GM18519 (cell line): ENCODE measurements around the gene CHI3L1.
"Not testable (repeated sequence)": the region's sequence is repeated elsewhere in the genome, so short reads cannot be mapped to it uniquely, and the experiment has no call there.

Source experiments
- ATAC-seq: cut with Tn5 transposase; IDR thresholded peaks from one replicate; pipeline ENCODE4 v1.9.1; 2021; ENCODE audit warnings: mild to moderate bottlenecking, moderate library complexity; ENCODE audit not compliant: unreplicated experiment, low FRiP score

The CHI3L1 gene

DNA sequence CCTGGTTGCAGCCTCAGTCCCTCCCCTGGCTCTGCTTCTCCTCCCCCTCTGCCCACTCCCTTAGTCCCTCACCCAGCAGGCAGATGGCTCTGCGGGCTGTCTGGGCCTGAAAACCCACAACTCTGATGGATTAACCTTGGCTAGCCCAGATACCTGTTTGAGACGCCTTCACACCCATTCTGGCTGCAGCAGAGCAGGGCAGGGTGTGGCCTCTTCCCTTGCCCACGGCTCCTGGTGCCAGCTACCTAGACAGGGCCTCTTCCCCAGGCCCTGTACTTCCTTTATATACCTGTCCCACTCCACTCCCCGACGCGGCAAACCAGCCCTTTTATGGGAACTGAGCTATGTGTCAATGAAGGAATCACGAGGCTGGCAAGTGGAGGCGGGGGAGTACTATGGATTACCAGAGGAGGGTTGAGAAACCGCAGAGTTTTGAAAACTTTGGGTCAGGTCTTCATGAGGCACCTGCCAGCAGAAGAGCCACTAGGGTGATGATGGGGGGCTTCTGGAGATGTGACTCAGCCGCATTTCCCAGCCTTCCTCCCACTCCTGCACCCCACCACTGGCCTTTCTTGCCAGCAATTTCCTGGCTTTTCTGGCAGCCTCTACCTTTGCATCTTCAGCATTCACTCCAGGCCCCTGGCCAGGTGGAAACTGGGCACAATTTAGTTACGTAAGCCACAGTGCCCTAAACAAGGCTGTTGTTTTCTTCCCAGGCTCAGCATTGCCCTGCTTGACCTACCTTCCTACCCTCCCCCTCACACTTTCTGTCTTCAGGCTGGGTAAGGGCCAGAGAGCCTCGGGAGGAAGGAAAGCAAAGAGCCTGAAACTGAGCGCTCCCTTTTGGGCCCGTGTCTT lies at the start of gene CHI3L1:
TSS of gene CHI3L1 (minus strand) at position 259 of the 858 bp plus-strand sequence. CDS start at position 178, 81 bp downstream.
- no peak for ATAC-seq

DNA sequence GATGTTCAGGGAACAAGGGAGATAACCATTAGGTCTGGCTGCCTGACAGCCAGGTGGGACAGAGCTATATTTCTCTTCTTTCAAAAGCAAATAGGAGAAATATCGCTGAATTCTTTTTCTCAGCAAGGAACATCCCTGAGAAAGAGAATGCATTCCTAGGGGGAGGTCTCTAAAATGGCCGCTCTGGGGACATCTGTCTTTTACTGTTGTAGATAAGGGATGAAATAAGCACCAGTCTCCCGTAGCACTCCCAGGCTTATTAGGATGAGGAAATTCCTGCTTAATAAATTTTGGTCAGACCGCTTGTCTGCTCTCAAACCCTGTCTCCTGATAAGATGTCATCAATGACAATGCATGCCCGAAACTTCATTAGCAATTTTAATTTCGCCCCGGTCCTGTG lies 48.4 kb upstream of the CHI3L1 start:
- not testable (repeated sequence) for ATAC-seq

DNA sequence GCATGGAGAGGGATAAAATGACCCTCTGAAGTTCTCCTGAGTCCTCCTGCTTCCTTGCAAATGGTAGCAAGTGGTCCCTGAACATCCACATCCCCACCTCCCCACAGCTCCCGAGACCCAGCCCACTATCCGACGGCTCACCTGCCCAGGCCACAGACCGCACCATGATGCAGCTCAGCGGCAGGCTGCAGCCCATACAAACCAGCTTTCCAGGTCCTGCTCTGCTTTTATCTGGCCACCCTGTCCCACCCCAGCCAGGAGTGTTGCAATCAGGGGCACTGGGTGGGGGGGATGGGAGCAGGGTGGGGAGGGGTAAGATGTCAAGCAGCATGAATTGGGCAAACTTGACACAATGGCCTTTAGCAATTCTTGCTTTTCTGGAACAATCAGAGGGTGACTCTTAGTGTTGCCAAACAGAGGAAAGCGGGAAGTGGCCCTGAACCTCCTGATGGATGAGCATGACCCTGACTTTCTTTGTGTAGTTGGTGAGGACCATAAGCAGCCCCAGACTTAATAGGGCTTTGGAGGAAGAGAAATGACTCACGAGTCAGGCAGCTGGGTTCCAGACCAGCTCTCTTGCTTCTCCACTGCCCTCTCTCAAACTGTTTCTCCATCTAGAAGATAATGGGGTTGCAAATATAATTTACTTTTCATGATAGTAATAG lies 43.1 kb upstream of the CHI3L1 start, which contains the start of gene CHIT1:
TSS of gene CHIT1 (minus strand) at position 203 of the 665 bp plus-strand sequence. CDS start at position 166, 37 bp downstream.
- ATAC-seq = no peak

DNA sequence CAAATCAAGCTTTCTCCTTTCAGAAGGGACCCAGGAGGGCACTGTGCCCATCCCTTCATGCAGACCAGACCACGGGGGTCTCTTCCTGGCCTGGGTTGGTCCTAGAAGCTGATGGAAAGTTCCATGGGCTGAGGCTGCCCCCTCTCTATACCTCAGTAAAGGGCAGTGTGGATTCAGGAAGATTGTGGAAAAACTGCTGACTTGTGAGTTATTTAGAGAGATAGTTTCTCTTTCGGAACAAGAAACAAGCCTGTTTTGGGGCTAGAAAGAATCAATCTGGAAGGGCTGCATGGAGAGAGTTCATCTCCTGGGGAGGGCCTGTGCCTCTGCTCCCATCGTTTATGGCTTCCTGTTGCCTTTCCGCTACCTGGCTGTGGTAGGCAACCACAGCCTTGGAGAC lies 42.2 kb upstream of the CHI3L1 start:
- no peak for ATAC-seq

DNA sequence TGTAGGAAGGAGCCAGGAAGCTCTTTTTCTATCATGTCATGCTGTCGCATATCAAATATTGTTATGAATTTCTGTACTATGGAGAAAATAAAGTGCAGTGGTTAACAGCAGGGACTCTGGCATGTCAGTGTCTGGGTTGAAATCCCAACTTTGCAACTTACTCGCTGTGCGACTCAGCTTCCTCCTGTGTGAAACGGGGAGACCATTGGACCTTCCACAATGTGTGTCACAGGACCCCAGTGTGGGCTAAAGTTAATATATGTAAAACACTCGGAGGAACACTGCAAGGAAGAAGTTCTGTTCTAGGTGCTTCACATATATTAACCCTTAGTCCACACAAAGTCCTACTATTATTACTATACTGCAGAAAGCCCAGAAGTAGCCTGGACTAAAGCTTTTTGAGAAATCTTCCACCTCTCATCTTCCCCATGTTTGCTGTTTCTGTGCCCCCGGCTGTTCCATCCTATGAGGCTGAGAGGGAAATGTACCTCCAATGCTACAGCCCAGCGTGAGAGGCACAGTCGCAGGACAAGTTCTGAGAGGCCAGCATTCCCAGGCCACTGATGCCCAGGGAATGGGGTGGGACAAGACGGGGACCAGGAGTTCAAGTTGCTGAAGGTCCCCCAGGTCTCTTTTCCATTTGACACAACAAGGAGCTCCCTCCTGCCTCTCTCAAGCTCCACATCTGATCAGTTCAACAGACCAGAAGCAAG lies 41.0 kb upstream of the CHI3L1 start:
- ATAC-seq = no peak

DNA sequence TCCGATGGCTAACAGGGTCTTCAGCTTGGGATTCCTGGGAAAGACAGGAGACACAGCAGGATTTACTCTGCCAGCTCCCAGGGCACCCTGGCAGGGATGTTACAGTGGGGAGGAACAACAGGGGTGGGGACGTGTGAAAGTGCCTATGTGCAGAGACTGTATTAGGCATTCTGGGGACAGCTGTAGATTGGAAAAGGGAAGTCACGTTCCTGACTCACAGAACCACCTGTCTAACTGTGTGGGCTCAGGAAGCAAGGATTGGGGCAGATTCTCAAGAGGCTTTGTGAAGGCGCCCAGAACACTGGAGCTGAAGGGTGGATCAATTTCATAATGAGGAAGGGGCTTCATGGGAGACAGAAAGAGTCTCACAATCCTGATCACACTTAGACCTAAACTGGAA lies 38.6 kb upstream of the CHI3L1 start:
- no peak for ATAC-seq

DNA sequence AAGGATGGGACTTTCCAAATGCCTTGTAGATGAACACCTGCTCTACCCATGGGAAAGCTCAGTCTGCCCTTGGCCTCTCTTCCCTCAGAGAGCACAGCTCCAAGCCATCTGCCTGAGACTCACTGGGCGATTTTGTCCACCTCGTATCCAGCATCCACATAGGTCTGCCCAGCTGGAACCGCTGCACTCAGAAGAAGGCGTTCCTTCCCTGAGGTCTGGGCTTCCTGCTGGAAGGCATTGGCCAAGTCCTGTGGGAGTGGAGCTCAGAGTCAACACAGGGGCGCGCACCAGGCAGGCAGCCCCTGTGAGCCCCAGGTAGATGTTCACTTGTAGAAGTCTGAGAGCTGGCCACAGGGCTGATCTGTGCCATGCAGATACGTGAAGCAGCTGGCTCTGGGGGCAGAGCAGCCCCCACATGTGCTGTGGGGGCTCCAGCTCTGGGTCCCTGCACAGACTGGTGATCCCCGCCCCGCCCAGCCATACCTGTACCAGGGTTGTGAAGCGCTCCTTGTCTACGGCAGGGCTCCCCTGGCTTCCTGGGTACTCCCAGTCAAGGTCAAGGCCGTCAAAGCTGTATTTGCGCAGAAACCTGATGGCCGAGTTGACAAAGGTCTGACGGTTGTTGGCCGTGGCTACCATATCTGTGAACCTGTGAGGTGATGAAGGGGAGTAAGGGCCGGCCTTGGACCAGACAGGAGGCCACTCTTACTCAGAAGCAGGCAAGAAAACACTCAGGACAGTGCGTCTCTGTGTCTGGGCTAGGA lies 36.7 kb upstream of the CHI3L1 start:
- ATAC-seq = no peak

DNA sequence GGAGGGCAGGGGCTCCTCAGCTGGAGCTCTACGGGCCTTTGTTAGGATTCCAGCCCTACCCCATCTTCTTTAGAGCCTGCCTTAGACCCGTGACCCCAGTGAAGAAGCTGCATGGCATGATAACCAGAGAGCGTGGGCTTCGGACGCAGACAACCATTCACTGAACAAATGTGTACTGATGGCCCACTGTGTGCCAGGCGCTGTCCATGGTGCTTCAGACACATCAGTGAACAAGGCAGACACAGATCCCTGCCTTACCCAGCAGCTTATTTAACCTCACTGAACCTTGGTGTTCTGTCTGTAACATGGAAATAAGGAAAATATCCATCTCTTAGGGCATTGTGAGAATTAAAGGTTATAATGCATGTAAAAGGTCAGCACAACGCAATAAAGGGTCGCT lies 33.4 kb upstream of the CHI3L1 start:
- no peak for ATAC-seq

DNA sequence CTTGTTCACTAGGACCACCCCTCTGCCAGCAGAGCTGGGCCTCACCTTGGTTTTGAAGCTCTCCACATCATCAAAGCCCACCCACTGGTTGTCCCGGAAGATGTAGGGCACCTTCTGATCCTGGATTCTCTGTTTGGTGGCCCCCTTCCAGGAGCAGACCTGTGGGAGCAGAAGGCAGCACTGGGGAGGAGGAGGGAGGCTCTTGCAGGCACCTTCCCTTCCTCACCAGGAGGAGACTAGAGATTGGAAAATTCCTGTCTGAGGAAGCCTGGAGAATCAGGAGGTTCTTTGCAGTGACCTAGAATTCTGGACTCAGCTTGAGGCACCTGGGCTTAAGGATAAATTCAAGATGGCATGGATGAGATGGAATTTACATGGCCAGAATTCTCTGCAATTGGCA lies 32.7 kb upstream of the CHI3L1 start:
- no peak for ATAC-seq

DNA sequence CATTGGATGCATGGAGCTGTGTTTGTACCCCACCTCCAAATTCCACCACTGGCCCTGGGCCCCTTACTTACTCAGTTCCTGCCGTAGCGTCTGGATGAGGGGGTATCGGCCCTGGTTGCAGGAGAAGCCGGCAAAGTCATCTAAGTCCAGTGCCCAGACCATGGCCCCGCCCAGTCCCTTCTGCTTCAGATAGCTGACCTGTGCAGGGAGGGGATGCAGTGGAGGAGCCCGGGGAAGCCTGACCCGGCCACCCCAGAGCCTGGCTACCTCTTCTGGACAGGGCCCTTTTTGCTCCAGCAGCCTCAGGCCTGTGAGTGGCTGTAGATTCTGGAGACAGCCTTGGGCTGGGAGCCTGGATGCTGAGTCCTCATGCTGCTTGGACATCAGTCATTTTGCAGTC lies 31.2 kb upstream of the CHI3L1 start:
- no peak for ATAC-seq

DNA sequence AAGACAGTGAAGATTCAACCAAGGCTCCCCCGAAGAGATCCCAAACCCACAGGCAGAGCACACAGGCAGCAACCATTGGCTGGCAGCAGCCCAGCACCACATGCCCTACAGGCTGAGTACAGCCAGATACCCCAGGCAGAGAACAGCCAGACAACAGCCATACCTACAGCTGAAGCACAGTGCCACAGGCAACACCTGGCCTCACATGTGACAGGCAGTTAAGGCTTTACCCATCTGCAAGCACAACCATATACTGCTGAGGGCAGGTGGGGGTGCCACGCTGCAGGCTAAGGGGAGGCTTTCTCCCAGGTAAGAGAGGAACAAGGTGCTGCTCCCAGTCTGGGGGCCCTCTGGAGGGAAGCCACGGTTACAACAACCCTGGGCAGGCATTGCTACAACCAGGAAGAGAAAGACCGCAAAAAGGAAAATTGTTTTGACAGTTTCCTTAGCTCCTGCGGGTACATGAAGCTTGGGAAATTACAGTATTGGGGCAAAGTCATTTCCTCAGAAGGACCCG lies 30.7 kb upstream of the CHI3L1 start:
- no peak for ATAC-seq

DNA sequence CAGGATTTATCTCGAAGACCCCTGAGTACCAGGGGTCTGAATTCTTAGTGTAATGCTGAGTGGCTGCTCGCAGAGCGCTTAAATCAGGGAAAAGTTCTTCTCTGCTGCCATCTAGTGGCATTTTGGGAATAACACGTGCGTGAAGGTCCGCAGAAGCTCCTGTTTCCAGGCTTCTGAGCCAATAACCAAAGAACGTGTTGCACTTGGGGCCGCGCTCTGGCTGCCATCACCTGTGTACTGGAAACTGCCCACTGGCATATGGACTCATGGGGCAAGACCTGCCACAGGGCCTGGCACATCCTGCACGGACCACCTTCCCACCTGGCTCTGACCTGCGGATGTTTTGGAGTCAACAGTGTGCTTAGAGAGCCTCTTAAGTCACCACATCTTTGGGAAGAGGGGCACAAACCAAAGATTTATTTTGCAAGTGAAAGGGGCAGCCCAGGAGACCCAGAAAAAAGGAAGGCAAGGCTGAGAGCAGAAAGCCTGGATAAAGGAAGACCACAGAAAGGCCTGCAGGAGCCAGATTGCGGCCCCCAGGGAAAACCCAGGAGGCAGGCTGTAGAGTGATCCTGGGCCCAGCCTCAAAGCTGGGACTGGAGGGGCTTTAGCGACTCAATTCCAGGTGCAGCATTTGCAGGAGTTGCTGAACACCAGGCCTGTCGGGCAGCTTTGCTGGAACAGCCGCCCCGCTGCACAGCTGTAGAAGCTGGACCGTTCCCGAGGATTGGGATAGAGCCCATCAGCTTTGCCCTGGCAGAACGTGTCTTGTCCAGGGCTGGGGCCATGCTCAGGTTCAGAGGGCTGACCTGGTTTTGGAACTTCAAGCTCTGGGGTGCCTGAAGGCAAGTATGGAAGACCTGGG lies 30.0 kb upstream of the CHI3L1 start:
- ATAC-seq = no peak

DNA sequence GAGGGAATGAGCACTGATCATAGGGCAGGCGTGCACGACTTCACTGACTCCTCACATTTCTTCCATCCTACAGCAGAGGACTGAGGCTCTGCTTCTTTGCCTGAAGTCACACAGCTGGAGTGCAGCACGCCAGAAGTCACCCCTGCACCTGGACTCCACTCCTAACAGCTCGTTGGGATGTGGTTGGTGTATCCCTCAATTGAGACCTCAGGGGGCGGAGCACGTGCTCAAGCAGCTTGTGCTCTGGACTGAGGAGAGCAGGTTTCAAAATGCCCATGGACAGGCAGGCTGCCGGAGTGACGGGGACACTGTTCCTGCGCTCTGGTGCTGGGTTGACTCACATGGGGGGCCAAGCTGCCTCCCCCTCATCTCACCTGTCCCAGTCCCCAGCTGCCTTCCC lies 29.1 kb upstream of the CHI3L1 start:
- ATAC-seq = no peak

DNA sequence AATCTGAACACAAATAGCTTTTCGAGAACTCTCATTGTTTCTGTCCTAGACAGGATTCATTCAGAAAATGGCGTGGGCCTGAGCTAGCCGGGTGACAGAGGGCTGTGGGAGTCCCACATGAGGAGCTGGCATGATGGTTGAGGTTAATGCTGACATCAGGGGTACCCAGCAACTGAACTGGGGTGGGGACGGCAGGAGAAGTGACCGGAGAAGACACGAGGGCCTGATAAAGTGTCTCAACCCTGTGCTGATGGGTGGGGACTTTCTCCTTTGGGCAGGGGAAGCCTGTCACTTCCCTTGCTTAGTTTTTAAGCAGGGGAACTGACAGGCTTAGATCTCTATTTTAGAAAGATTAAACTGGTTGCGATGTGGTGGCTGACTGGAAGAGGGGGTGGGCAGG lies 28.4 kb upstream of the CHI3L1 start:
- ATAC-seq = no peak

DNA sequence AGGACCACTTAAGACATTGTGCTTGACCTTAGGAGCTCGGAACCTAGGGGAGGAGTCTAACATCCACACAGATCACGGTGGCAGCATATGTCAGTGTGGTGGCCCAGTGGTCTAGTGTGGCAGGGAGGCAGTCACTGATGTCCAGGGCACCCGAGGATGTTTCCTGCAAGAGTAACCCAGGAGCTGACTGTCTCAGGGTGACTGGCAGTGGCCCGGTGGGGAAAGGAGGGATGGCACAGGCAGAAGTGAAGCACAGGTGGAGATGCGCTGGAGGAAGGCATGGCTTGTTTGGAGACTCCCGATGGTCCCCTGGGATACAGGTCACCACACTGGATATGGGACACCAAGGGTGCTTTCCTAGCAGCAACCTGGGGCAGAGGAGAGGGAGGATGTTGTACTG lies 26.6 kb upstream of the CHI3L1 start:
- ATAC-seq = no peak

DNA sequence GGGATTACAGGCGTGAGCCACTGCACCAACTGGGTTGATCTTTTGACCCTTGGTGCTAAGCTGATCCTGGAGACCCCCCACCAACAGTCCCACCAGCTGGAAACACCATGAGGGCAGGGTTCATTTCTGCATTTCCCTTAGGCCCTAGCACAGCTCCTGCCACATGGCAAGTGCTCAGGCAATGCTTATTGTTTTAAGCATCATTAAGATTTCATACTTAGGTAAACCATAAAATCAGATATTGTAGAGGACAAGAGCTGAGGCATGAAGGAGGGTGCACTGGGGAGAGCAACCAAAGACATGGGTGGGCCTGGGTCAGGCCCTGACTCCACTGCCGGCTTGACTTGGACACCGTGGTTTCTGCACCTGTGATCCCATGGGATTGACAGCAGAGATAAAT lies 25.3 kb upstream of the CHI3L1 start:
- ATAC-seq = no peak

DNA sequence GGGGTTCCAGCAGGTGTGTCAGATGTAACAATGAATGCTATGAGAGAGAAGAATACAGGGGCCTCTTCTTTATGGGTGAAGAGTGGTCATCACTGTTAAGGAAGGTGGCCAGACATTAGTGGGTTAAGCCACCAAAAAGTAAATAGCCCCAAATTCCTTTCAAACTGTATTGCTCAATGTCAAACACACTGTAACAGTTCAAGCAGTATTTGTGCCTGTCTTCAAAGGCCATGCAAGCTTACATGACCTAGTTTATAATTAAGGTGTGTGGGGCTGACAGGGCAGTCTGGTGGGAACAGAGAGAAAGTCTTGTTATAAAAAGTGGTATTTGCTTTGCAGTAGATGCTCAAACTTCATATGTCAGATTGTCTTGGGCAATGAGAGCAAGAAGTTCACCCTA lies 24.5 kb upstream of the CHI3L1 start:
- ATAC-seq = no peak

DNA sequence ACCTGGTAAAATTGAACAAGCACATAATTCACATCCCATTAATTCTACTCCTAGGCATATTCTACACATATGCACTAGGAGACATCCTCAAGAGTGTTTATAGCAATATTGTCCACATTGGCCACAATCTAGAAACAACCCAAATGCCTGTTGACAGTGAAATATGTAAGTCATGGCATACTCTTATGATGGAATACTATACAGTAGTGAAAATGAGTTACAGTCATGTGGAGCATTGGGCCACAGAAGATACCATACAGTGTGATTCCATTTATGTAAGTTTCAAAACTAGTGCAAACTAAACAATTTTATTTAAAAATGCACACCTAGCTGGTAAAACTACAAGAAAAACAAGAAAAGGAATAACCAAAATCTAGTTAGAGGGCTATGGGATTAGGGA lies 23.8 kb upstream of the CHI3L1 start:
- no peak for ATAC-seq

DNA sequence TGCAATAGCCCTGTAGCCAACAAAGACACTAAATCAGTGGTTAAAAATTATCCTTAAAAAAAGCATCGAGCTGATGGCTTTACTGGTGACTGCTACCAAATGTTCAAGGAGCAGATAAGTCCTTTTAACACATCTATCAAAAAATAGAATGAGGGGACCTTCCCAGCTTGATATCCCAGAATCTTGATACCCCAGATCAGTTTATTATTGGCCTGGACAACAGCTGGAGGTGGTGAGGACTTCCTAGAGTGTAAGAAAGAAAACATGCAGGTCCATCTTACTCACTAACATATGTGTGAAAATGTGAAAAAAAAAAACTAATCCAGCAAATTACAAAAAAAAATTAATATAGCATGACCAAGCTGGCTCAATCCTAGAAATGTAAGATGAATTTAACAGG lies 21.7 kb upstream of the CHI3L1 start:
- ATAC-seq = no peak
